OCI-LY3 (cell line): Measurements from ENCODE around the gene GNAO1.

ENCODE experiments used
- H2AFZ ChIP-seq: fragments of 200-600, 300-600 bp; shearing (Covaris generic); 2 replicates; pipeline ENCODE4 v1.6.0; 2014; ENCODE audit warnings: antibody characterized with exemption, low read depth, low read length
- H3K27ac ChIP-seq: fragments of 200-600, 300-600 bp; sonication (generic); 2 replicates; pipeline ENCODE4 v1.5.1; 2014; ENCODE audit warnings: mild to moderate bottlenecking, low read length, moderate library complexity, mixed read lengths
- H3K27me3 ChIP-seq: fragments of 200-600, 300-600 bp; sonication (generic); 2 replicates; pipeline ENCODE4 v1.6.1; 2014; ENCODE audit warnings: low read depth, low read length, mixed read lengths
- H3K36me3 ChIP-seq: fragments of 200-600, 300-600 bp; sonication (generic); replicated peaks from 2 replicates; pipeline ENCODE3; 2014; ENCODE audit warnings: low read depth, low read length, mixed read lengths
- H3K4me1 ChIP-seq: fragments of 300-600, 200-600 bp; sonication (generic); 2 replicates; pipeline ENCODE4 v1.6.1; 2014; ENCODE audit warnings: low read length, mixed read lengths
- H3K4me2 ChIP-seq: fragments of 200-600, 300-600 bp; sonication (generic); 2 replicates; pipeline ENCODE4 v1.6.1; 2014; ENCODE audit warnings: low read length, mixed read lengths
- H3K4me3 ChIP-seq: fragments of 300-600, 200-600 bp; sonication (generic); 2 replicates; pipeline ENCODE4 v1.5.1; 2014; ENCODE audit warnings: antibody characterized with exemption, mild to moderate bottlenecking, low read length, moderate library complexity
- H3K79me2 ChIP-seq: fragments of 300-600, 200-600 bp; shearing (Covaris generic); 2 replicates; pipeline ENCODE4 v1.6.1; 2014; ENCODE audit warnings: mild to moderate bottlenecking, low read length, mixed read lengths
- H3K9ac ChIP-seq: fragments of 300-600, 200-600 bp; shearing (Covaris generic); 2 replicates; pipeline ENCODE4 v1.6.0; 2014; ENCODE audit warnings: mild to moderate bottlenecking, low read length, moderate library complexity
- H3K9me3 ChIP-seq: fragments of 200-600, 300-600 bp; shearing (Covaris generic); 2 replicates; pipeline ENCODE4 v1.6.1; 2014; ENCODE audit warnings: low read length, mixed read lengths; ENCODE audit not compliant: insufficient read depth
- H4K20me1 ChIP-seq: fragments of 200-600, 300-600 bp; sonication (generic); 2 replicates; pipeline ENCODE4 v1.6.1; 2016; ENCODE audit warnings: low read length, mixed read lengths; ENCODE audit not compliant: insufficient read depth
- CTCF ChIP-seq: fragments of 200-600, 300-600 bp; sonication (generic); IDR thresholded peaks from 2 replicates; pipeline ENCODE4 v1.5.1; 2014; ENCODE audit warnings: antibody characterized with exemption, low read length, low read depth
- EZH2phosphoT487 ChIP-seq: fragments of 200-600 bp; shearing (Covaris generic); IDR thresholded peaks from 2 replicates; pipeline ENCODE4 v1.6.1; 2018; ENCODE audit warnings: antibody characterized with exemption, mixed run types, low read depth

The GNAO1 gene

GRCh38 chr16:56264609-56264972, 73.3 kb downstream of the GNAO1 start:
- no peaks in the 10 kb centered on the region for H3K36me3 ChIP-seq
- H2AFZ ChIP-seq, result no peak overlapping the region
- no peak overlapping the region for H3K27ac ChIP-seq
- no peak overlapping the region for H3K4me3 ChIP-seq
- H4K20me1 ChIP-seq, result no peaks in the 10 kb centered on the region
- no peaks in the 10 kb centered on the region for H3K4me1 ChIP-seq
- H3K4me2 ChIP-seq, result no peak overlapping the region
- no peaks in the 10 kb centered on the region for H3K9me3 ChIP-seq
- H3K9ac ChIP-seq, result no peak overlapping the region
- no peak for TF ChIP-seq CTCF
- no peak for TF ChIP-seq EZH2phosphoT487
- peaks cover 19% of the 10 kb centered on the region; the same call in 1 of the 2 replicates for H3K27me3 ChIP-seq
- no peaks in the 10 kb centered on the region for H3K79me2 ChIP-seq

- H4K20me1 ChIP-seq, result no peaks in the 10 kb centered on the region
- no peak overlapping the region for H3K4me3 ChIP-seq
- H3K79me2 ChIP-seq, result no peaks in the 10 kb centered on the region
- H3K27ac ChIP-seq, result no peak overlapping the region
- H2AFZ ChIP-seq, result no peak overlapping the region
- H3K4me1 ChIP-seq, result no peaks in the 10 kb centered on the region
- no peak overlapping the region for H3K4me2 ChIP-seq
- TF ChIP-seq EZH2phosphoT487 (no peak), CTCF (no peak)
- H3K36me3 ChIP-seq, result no peaks in the 10 kb centered on the region
- no peak overlapping the region for H3K9ac ChIP-seq
- H3K27me3 ChIP-seq, result peaks cover 21% of the 10 kb centered on the region; the same call in 1 of the 2 replicates
- H3K9me3 ChIP-seq, result no peaks in the 10 kb centered on the region
These were observed 73.9 kb downstream of the GNAO1 start for GRCh38 chr16:56265184-56265583.

GRCh38 chr16:56265746-56266145, 74.5 kb downstream of the GNAO1 start:
- Histone ChIP-seq H3K27ac (no peak overlapping the region), H4K20me1 (no peaks in the 10 kb centered on the region), H2AFZ (no peak overlapping the region), H3K4me2 (no peak overlapping the region), H3K9ac (no peak overlapping the region), H3K4me1 (no peaks in the 10 kb centered on the region), H3K27me3 (peaks cover 21% of the 10 kb centered on the region; the same call in 1 of the 2 replicates), H3K36me3 (no peaks in the 10 kb centered on the region), H3K4me3 (no peak overlapping the region), H3K9me3 (no peaks in the 10 kb centered on the region), H3K79me2 (no peaks in the 10 kb centered on the region)
- TF ChIP-seq EZH2phosphoT487, result no peak
- TF ChIP-seq CTCF, result no peak

- Histone ChIP-seq H3K9ac (no peak overlapping the region), H3K9me3 (no peaks in the 10 kb centered on the region), H3K27ac (no peak overlapping the region), H3K27me3 (peaks cover 18% of the 10 kb centered on the region; the same call in 1 of the 2 replicates), H3K4me1 (no peaks in the 10 kb centered on the region), H4K20me1 (no peaks in the 10 kb centered on the region), H3K36me3 (no peaks in the 10 kb centered on the region), H3K4me2 (no peak overlapping the region), H2AFZ (no peak overlapping the region), H3K4me3 (no peak overlapping the region), H3K79me2 (no peaks in the 10 kb centered on the region)
- TF ChIP-seq EZH2phosphoT487 (no peak), CTCF (no peak)
These were observed 75.6 kb downstream of the GNAO1 start for GRCh38 chr16:56266641-56267607.
